K562 (cell line): Measurements from ENCODE around the gene NPAS2. TPM values are rescaled to one million over a fixed set of nuclear protein-coding genes. Genes with fewer than 3 reads are reported as not detected.

ENCODE experiments used
- BRD4 ChIP-seq: fragments of 200-600 bp; sonication (generic); IDR thresholded peaks from 2 replicates; pipeline ENCODE4 v1.6.1; 2017; ENCODE audit warnings: inconsistent platforms
- CEBPG ChIP-seq, 3 experiments: fragments of 200-800 bp in 1 of 3; sonication (Bioruptor generic) in 1 of 3; sonication (generic) in 1 of 3; formaldehyde crosslinking in 1 of 3; IDR thresholded peaks in 2 of 3; conservative IDR thresholded peaks in 1 of 3; 2 replicates each; pipeline versions ENCODE4 v1.6.1 to v1.8.0; 2016 to 2022; ENCODE audit warnings: missing compliant biosample characterization in 2 of 3, missing genetic modification characterization in 2 of 3, mild to moderate bottlenecking in 1 of 3, missing genetic modification reagents in 1 of 3
- CLOCK ChIP-seq: fragments of 250-450 bp; sonication (Bioruptor Pico); IDR thresholded peaks from 2 replicates; pipeline ENCODE4 v1.4.0; 2020; ENCODE audit warnings: mild to moderate bottlenecking, moderate library complexity, borderline replicate concordance
- E2F3 ChIP-seq: fragments of 250-450 bp; sonication (Bioruptor Pico); IDR thresholded peaks from 2 replicates; pipeline ENCODE4 v1.4.0; 2020; ENCODE audit warnings: mild to moderate bottlenecking
- MBD2 ChIP-seq: sonication (generic); IDR thresholded peaks from 2 replicates; pipeline ENCODE4 v1.6.1; 2016; ENCODE audit warnings: low read depth, borderline replicate concordance
- MTA1 ChIP-seq: fragments of 450-650 bp; IDR thresholded peaks from 2 replicates; pipeline ENCODE4 v1.6.1; 2017; ENCODE audit warnings: borderline replicate concordance
- POU5F1 ChIP-seq: fragments of 150-350 bp; IDR thresholded peaks from 2 replicates; pipeline ENCODE4 v1.6.1; 2014; ENCODE audit warnings: borderline replicate concordance, low read length, low read depth, mild to moderate bottlenecking; ENCODE audit not compliant: partially characterized antibody
- RFX1 ChIP-seq: fragments of 450-650 bp; IDR thresholded peaks from 2 replicates; pipeline ENCODE4 v1.6.1; 2016; ENCODE audit warnings: mild to moderate bottlenecking, moderate library complexity
- SETDB1 ChIP-seq: IDR thresholded peaks from one replicate; pipeline ENCODE4 v1.6.1; 2012; ENCODE audit warnings: low read length, control low read depth, inconsistent platforms
- SRSF7 ChIP-seq: fragments of 200-400 bp; formaldehyde crosslinking; optimal IDR thresholded peaks from 2 replicates; pipeline ENCODE3; 2017; ENCODE audit warnings: mild to moderate bottlenecking, low read depth, low read length
- TFAP4 ChIP-seq: sonication (generic); formaldehyde crosslinking; IDR thresholded peaks from 2 replicates; pipeline ENCODE4 v1.8.0; 2022; ENCODE audit warnings: missing genetic modification reagents, mild to moderate bottlenecking, moderate library complexity, borderline replicate concordance
- WHSC1 ChIP-seq: IDR thresholded peaks from one replicate; pipeline ENCODE4 v1.6.1; 2012; ENCODE audit warnings: low read length, control low read depth, inconsistent platforms
- ZEB2 ChIP-seq: fragments of 450-650 bp; IDR thresholded peaks from 2 replicates; pipeline ENCODE4 v1.6.1; 2016
- polyA plus RNA-seq, 8 experiments: library from polyadenylated mRNA; depleted of rRNA in 4 of 8; stranded (reverse) in 5 of 8; unstranded in 3 of 8; fragments of >200 nt; fragmentation: Nextera tagmentation in 2 of 8; fragmentation: Illumina TruSeq in 1 of 8; extraction: Ambion mirVana in 2 of 8; extraction: Trizol in 1 of 8; gene quantifications; 2 replicates each; pipeline versions ENCODE4 v1.2.1 to v1.2.3, GENCODE V29; 2011 to 2014; ENCODE audit warnings: inconsistent platforms in 1 of 8, missing spikeins in 1 of 8
- total RNA-seq, 7 experiments: library from RNA; depleted of rRNA in 6 of 7; stranded (reverse); fragments of >200 nt in 6 of 7; fragmentation: Illumina TruSeq in 2 of 7; extraction: Trizol in 2 of 7; gene quantifications; 2 replicates each; pipeline versions ENCODE4 v1.2.1 to v1.2.3, GENCODE V29; 2011 to 2021; ENCODE audit warnings: low replicate concordance in 1 of 7
- TF ChIP-seq, protein P1 (sequence below): sonication (generic); formaldehyde crosslinking; IDR thresholded peaks from 2 replicates; pipeline ENCODE4 v1.8.0; 2022; ENCODE audit warnings: mild to moderate bottlenecking, missing genetic modification reagents, borderline replicate concordance
- TF ChIP-seq, protein P2 (sequence below): fragments of 250-450 bp; sonication (Bioruptor Pico); IDR thresholded peaks from 2 replicates; pipeline ENCODE4 v1.5.0; 2021; ENCODE audit warnings: mild to moderate bottlenecking, moderate library complexity
- TF ChIP-seq, protein P3 (sequence below): fragments of 450-650 bp; IDR thresholded peaks from 2 replicates; pipeline ENCODE4 v1.6.1; 2016; ENCODE audit warnings: low read depth, mild to moderate bottlenecking, moderate library complexity

The NPAS2 gene
- total and polyA plus RNA-seq, 9 of the 15 experiments (the other 6 are each of a cell fraction or from before 2014, with no cell fraction given) = 0.06 to 0.29 (median 0.07) TPM; not detected in 5

- TF ChIP-seq SRSF7 (no peak), BRD4 (peak; percentile 99), CEBPG (CRISPR knock-in tag; IDR thresholded peaks at IDR 0.05) (peak; percentile 96), CEBPG (tag; conservative IDR thresholded peaks at IDR 0.05 in 1 of 2, IDR thresholded peaks at IDR 0.05 in 1 of 2) (peak; percentile 71 to 81), CLOCK (CRISPR knock-in tag) (no peak), POU5F1 (no peak), RFX1 (no peak), WHSC1 (no peak), MTA1 (peak; percentile 96), E2F3 (CRISPR knock-in tag) (peak; percentile 95), SETDB1 (no peak), MBD2 (peak; percentile 87; the same call in 1 of the 2 replicates), ZEB2 (no peak), TFAP4 (CRISPR knock-in tag) (peak; percentile 95)
- TF ChIP-seq, protein P1, sequence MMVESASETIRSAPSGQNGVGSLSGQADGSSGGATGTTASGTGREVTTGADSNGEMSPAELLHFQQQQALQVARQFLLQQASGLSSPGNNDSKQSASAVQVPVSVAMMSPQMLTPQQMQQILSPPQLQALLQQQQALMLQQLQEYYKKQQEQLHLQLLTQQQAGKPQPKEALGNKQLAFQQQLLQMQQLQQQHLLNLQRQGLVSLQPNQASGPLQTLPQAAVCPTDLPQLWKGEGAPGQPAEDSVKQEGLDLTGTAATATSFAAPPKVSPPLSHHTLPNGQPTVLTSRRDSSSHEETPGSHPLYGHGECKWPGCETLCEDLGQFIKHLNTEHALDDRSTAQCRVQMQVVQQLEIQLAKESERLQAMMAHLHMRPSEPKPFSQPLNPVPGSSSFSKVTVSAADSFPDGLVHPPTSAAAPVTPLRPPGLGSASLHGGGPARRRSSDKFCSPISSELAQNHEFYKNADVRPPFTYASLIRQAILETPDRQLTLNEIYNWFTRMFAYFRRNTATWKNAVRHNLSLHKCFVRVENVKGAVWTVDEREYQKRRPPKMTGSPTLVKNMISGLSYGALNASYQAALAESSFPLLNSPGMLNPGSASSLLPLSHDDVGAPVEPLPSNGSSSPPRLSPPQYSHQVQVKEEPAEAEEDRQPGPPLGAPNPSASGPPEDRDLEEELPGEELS = peak; percentile 100
- TF ChIP-seq, protein P2, sequence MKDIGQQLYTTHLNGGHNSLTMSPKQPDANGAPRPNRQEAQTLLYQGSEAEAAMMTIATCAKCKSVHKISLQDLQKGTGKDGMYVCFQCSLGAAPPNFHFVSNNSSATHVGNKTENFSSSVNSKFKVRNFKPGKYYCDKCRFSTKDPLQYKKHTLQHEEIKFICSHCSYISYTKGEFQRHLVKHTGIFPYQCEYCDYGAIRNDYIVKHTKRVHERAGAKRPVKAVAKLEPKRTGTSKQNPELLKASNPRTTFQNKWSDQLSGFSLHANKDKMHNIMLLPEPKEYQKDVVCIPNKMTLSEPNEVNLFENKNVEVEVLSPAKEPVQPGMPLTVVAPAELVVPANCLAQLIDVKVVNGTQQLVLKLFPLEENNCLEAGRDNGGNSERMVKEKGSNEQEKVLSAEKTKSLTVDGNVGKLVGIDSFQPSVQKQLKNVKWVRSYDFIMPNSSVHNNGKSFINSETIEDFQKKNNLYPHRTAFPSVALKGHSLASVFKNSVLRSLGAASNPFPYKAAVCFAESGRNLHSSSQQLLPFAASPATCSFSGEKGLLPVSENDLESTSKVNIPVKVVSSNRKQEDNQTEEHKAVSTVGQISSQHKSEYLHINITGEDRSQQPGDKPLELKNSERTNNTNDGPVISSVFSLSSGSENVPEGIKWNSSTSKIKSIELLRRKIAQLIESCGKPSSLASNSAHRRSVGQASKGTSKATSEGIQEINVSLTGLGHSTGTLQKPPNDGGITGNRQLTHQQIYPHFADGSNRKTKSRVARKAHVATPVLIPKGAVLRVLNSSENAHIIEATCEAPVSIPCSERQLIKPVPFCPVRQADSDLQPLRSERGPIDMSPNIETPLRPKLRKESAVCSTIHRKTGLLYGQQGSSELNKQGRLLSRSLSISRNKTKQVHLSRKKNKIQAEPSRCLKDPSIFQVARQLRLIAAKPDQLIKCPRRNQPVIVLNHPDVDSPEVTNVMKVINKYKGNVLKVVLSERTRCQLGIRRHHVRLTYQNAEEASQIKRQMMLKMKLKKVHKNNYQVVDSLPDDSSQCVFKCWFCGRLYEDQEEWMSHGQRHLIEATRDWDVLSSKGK (CRISPR knock-in tag) = no peak
- TF ChIP-seq, protein P3, sequence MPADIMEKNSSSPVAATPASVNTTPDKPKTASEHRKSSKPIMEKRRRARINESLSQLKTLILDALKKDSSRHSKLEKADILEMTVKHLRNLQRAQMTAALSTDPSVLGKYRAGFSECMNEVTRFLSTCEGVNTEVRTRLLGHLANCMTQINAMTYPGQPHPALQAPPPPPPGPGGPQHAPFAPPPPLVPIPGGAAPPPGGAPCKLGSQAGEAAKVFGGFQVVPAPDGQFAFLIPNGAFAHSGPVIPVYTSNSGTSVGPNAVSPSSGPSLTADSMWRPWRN = no peak
Observed at GRCh38 chr2:101001691-101002561, 182.0 kb downstream of the NPAS2 start, which contains the start of gene RPL31 (continued).
